Astrocyte of the spinal cord (primary cell): ENCODE measurements around the gene IPO11.

Experiments used
- DNase-seq: peaks from one replicate; pipeline ENCODE4 v3.0.0; 2011; ENCODE audit warnings: low read depth, low spot score
- H3K4me3 ChIP-seq: 2 replicates; pipeline ENCODE4 v1.5.1; 2011; ENCODE audit warnings: low read depth, mild to moderate bottlenecking, low read length, moderate library complexity
- in situ Hi-C: cut with HindIII; loops from 2 replicates; pipeline ENCODE4 v1.10.0; 2017; ENCODE audit warnings: low sequenced_read_pairs
- TF ChIP-seq, protein P1 (sequence below): IDR thresholded peaks from 2 replicates; pipeline ENCODE4 v1.5.1; 2012; ENCODE audit warnings: low read depth, mild to moderate bottlenecking, low read length, inconsistent platforms

IPO11 gene

GRCh38 chr5:62486672-62487071 is 74.1 kb downstream of the IPO11 start:
- in situ Hi-C loops = no loop called here
- DNase-seq = no peak
- H3K4me3 ChIP-seq = no peak overlapping the region
- TF ChIP-seq, protein P1, sequence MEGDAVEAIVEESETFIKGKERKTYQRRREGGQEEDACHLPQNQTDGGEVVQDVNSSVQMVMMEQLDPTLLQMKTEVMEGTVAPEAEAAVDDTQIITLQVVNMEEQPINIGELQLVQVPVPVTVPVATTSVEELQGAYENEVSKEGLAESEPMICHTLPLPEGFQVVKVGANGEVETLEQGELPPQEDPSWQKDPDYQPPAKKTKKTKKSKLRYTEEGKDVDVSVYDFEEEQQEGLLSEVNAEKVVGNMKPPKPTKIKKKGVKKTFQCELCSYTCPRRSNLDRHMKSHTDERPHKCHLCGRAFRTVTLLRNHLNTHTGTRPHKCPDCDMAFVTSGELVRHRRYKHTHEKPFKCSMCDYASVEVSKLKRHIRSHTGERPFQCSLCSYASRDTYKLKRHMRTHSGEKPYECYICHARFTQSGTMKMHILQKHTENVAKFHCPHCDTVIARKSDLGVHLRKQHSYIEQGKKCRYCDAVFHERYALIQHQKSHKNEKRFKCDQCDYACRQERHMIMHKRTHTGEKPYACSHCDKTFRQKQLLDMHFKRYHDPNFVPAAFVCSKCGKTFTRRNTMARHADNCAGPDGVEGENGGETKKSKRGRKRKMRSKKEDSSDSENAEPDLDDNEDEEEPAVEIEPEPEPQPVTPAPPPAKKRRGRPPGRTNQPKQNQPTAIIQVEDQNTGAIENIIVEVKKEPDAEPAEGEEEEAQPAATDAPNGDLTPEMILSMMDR = no peak

GRCh38 chr5:62488531-62488930 is 76.0 kb downstream of the IPO11 start:
- TF ChIP-seq, protein P1 = no peak

GRCh38 chr5:62489471-62489870 is 76.9 kb downstream of the IPO11 start:
- TF ChIP-seq, protein P1 = no peak
- H3K4me3 ChIP-seq = no peak overlapping the region
- in situ Hi-C loops = no loop called here
- no peak for DNase-seq

More at GRCh38 chr5:62488531-62488930, 76.0 kb downstream of the IPO11 start:
- DNase-seq = no peak
- no peak overlapping the region for H3K4me3 ChIP-seq
- in situ Hi-C loops = no loop called here

- in situ Hi-C loops = no loop called here
- no peak for DNase-seq
- TF ChIP-seq, protein P1 = no peak
- H3K4me3 ChIP-seq = no peak overlapping the region
These were observed 82.2 kb downstream of the IPO11 start for GRCh38 chr5:62494772-62495171.

DNA sequence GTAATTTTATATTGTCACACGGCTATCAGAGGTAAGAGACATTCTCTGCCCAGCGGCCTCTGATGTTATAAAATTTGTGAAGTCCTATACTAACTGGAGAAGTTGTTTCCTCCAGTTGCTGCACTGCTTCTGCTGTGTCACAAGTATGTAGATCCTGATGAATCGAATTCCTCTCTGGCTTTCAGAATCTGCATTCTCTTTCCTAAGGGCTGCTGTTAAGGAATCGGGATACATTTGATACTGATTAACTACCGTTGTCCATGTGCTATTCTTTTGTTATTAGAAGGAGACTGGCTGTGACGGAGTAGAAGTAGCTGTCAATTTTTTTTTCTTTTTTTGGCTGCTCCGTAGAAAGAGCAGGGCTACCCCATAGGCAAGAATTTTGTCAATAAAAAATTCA is 84.3 kb downstream of the IPO11 start:
- TF ChIP-seq, protein P1 = no peak
- no peak for DNase-seq
- in situ Hi-C loops = no loop called here
- no peak overlapping the region for H3K4me3 ChIP-seq

DNA sequence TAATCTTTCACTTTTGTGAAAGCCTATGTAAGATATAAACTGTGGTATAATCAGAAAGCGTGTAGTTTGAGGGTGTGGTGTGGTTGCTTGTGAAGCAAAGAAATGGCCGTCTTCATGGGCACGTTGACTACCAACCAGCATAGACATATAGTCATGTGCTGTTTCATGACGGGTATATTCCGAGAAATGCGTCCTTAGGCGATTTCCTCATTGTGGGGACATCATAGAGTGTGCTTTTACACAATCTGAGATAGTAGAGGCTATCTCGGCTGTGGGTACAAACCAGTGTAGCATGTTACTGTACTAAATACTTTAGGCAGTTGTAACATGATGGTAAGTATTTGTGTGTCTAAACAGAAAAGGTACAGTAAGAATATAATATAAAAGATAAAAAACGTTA is 86.4 kb downstream of the IPO11 start:
- no peak overlapping the region for H3K4me3 ChIP-seq
- TF ChIP-seq, protein P1 = no peak
- no peak for DNase-seq
- in situ Hi-C loops = no loop called here

GRCh38 chr5:62499756-62500155 is 87.2 kb downstream of the IPO11 start:
- TF ChIP-seq, protein P1 = no peak
- in situ Hi-C loops = no loop called here
- DNase-seq = no peak
- H3K4me3 ChIP-seq = no peak overlapping the region
